Loucy (cell line): Measurements from ENCODE around the gene FDXR.

Experiments
- H2AFZ ChIP-seq: fragments of 200-600 bp; sonication (generic); 2 replicates; pipeline ENCODE4 v1.6.0; 2016; ENCODE audit warnings: antibody characterized with exemption, mild to moderate bottlenecking, low read length, moderate library complexity
- H3F3A ChIP-seq: fragments of 200-600 bp; 2 replicates; pipeline ENCODE4 v1.6.0; 2016; ENCODE audit warnings: antibody characterized with exemption, low read depth, mild to moderate bottlenecking
- H3K27me3 ChIP-seq: fragments of 200-600 bp; sonication (generic); 2 replicates; pipeline ENCODE4 v1.6.1; 2014; ENCODE audit warnings: low read length, mild to moderate bottlenecking; ENCODE audit not compliant: insufficient read depth, poor library complexity, severe bottlenecking
- H3K36me3 ChIP-seq: fragments of 200-600 bp; sonication (generic); 2 replicates; pipeline ENCODE4 v1.6.1; 2016; ENCODE audit warnings: low read length; ENCODE audit not compliant: insufficient read depth
- H3K4me1 ChIP-seq: fragments of 200-600 bp; sonication (generic); 2 replicates; pipeline ENCODE4 v1.5.1; 2014; ENCODE audit warnings: low read length, mild to moderate bottlenecking; ENCODE audit not compliant: insufficient read depth, poor library complexity, severe bottlenecking
- H3K4me2 ChIP-seq: fragments of 200-600 bp; sonication (generic); 2 replicates; pipeline ENCODE4 v1.6.0; 2014; ENCODE audit warnings: antibody characterized with exemption, low read length, low read depth, mild to moderate bottlenecking; ENCODE audit not compliant: poor library complexity, severe bottlenecking
- H3K4me3 ChIP-seq: fragments of 200-600 bp; sonication (generic); 2 replicates; pipeline ENCODE4 v1.5.1; 2014; ENCODE audit warnings: low read length, mild to moderate bottlenecking, mixed read lengths; ENCODE audit not compliant: poor library complexity, severe bottlenecking
- H3K79me2 ChIP-seq: fragments of 200-600 bp; sonication (generic); 2 replicates; pipeline ENCODE4 v1.6.1; 2014; ENCODE audit warnings: low read length; ENCODE audit not compliant: insufficient read depth
- H3K9ac ChIP-seq: fragments of 200-600 bp; sonication (generic); 2 replicates; pipeline ENCODE4 v1.6.0; 2014; ENCODE audit warnings: mild to moderate bottlenecking, low read depth, low read length, moderate library complexity; ENCODE audit not compliant: poor library complexity, severe bottlenecking
- H3K9me2 ChIP-seq: fragments of 200-600 bp; sonication (generic); replicated peaks from 2 replicates; pipeline ENCODE4 v1.6.1; 2016; ENCODE audit warnings: low read depth, low read length, mixed read lengths
- H3K9me3 ChIP-seq: fragments of 200-600 bp; sonication (generic); 2 replicates; pipeline ENCODE4 v1.6.1; 2014; ENCODE audit warnings: mild to moderate bottlenecking, antibody characterized with exemption, low read length, low read depth; ENCODE audit not compliant: insufficient read depth
- H4K20me1 ChIP-seq: fragments of 200-600 bp; sonication (generic); 2 replicates; pipeline ENCODE4 v1.6.0; 2014; ENCODE audit warnings: antibody characterized with exemption, low read length, mild to moderate bottlenecking; ENCODE audit not compliant: insufficient read depth, poor library complexity, severe bottlenecking
- CTCF ChIP-seq: fragments of 200-600 bp; sonication (generic); conservative IDR thresholded peaks from 2 replicates; pipeline ENCODE4 v1.5.1; 2014; ENCODE audit warnings: mild to moderate bottlenecking, antibody characterized with exemption, low read length
- EZH2phosphoT487 ChIP-seq: fragments of 200-600 bp; IDR thresholded peaks from 2 replicates; pipeline ENCODE4 v1.6.1; 2018; ENCODE audit warnings: antibody characterized with exemption, mild to moderate bottlenecking, moderate library complexity, borderline replicate concordance

Gene FDXR

GRCh38 chr17:74864297-74864865 is 8.4 kb downstream of the FDXR start:
- no peak overlapping the region for H2AFZ ChIP-seq
- H3K79me2 ChIP-seq: no peaks in the 10 kb centered on the region
- H3K9me2 ChIP-seq: no peaks in the 10 kb centered on the region
- no peaks in the 10 kb centered on the region for H3K36me3 ChIP-seq
- TF ChIP-seq CTCF (no peak), EZH2phosphoT487 (no peak)
- H3K4me1 ChIP-seq: no peaks in the 10 kb centered on the region
- H3K27me3 ChIP-seq: no peaks in the 10 kb centered on the region
- peak overlapping the region; percentile 3 for H3K4me3 ChIP-seq
- H3F3A ChIP-seq: no peaks in the 10 kb centered on the region
- H3K9me3 ChIP-seq: no peaks in the 10 kb centered on the region
- H3K9ac ChIP-seq: no peak overlapping the region
- no peaks in the 10 kb centered on the region for H4K20me1 ChIP-seq
- H3K4me2 ChIP-seq: peak overlapping the region; percentile 24

GRCh38 chr17:74863420-74864296 is 9.1 kb downstream of the FDXR start:
- Histone ChIP-seq H3F3A (no peaks in the 10 kb centered on the region), H3K9ac (no peak overlapping the region), H4K20me1 (no peaks in the 10 kb centered on the region), H3K27me3 (no peaks in the 10 kb centered on the region), H3K4me2 (no peak overlapping the region), H3K9me3 (no peaks in the 10 kb centered on the region), H2AFZ (no peak overlapping the region), H3K4me3 (no peak overlapping the region), H3K4me1 (no peaks in the 10 kb centered on the region), H3K79me2 (no peaks in the 10 kb centered on the region), H3K9me2 (no peaks in the 10 kb centered on the region), H3K36me3 (no peaks in the 10 kb centered on the region)
- TF ChIP-seq EZH2phosphoT487 (no peak), CTCF (no peak)

GRCh38 chr17:74862919-74863318 is 9.9 kb downstream of the FDXR start:
- no peaks in the 10 kb centered on the region for H3K27me3 ChIP-seq
- TF ChIP-seq EZH2phosphoT487: no peak
- H3K79me2 ChIP-seq: no peaks in the 10 kb centered on the region
- no peaks in the 10 kb centered on the region for H3F3A ChIP-seq
- H3K4me2 ChIP-seq: no peak overlapping the region
- no peak overlapping the region for H3K4me3 ChIP-seq
- H2AFZ ChIP-seq: no peak overlapping the region
- H3K9ac ChIP-seq: no peak overlapping the region
- H3K9me3 ChIP-seq: no peaks in the 10 kb centered on the region
- no peaks in the 10 kb centered on the region for H3K4me1 ChIP-seq
- no peaks in the 10 kb centered on the region for H3K9me2 ChIP-seq
- H3K36me3 ChIP-seq: no peaks in the 10 kb centered on the region
- no peaks in the 10 kb centered on the region for H4K20me1 ChIP-seq
